WI38 (cell line): ENCODE results near the gene MESP2.

ENCODE experiments used
- H3K4me3 ChIP-seq: 2 replicates; pipeline ENCODE4 v1.5.1; 2011; ENCODE audit warnings: low read depth, mild to moderate bottlenecking, control low read depth, low read length
- TF ChIP-seq, protein P1 (sequence below): IDR thresholded peaks from 2 replicates; pipeline ENCODE4 v1.5.1; 2012; ENCODE audit warnings: low read depth, mild to moderate bottlenecking, control low read depth, low read length

MESP2 gene

DNA sequence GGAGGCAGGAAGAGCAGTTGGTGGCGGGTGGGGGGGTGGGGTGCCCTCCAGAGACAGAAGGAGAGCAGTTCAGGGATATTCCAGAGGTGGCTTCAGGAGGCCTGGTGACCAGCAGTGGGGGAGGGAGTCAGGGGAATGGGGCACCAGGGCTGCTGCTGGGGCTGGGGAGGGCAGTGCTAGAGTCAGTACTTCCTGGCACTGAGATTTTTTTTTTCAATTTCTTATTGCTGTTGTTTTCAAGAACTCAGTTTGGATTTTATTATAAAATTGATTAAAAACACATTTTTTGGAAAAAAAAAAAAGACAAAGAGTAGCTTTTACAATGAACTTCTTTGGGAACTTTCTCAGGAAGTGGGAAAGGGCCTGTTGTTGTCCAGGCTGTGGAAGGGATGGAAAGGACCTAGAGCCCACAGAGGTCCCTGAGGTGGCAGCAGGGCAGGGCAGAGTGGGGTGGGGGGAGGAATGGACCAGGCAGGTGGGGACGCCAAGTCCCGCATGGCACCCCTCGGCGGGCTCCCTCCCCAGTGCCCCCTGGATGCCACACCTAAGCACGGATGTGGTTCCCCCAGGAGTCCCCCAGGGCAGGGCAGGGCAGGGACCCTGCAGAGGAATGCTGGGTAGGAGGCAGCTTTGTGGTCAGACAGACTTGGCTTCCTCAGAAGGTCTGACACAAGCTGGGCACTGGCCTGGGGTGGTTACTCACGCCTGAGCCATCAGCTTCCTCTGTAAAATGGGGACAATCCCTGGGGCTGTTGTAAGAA, 47.0 kb downstream of the MESP2 start:
- TF ChIP-seq, protein P1, sequence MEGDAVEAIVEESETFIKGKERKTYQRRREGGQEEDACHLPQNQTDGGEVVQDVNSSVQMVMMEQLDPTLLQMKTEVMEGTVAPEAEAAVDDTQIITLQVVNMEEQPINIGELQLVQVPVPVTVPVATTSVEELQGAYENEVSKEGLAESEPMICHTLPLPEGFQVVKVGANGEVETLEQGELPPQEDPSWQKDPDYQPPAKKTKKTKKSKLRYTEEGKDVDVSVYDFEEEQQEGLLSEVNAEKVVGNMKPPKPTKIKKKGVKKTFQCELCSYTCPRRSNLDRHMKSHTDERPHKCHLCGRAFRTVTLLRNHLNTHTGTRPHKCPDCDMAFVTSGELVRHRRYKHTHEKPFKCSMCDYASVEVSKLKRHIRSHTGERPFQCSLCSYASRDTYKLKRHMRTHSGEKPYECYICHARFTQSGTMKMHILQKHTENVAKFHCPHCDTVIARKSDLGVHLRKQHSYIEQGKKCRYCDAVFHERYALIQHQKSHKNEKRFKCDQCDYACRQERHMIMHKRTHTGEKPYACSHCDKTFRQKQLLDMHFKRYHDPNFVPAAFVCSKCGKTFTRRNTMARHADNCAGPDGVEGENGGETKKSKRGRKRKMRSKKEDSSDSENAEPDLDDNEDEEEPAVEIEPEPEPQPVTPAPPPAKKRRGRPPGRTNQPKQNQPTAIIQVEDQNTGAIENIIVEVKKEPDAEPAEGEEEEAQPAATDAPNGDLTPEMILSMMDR, result no peak

DNA sequence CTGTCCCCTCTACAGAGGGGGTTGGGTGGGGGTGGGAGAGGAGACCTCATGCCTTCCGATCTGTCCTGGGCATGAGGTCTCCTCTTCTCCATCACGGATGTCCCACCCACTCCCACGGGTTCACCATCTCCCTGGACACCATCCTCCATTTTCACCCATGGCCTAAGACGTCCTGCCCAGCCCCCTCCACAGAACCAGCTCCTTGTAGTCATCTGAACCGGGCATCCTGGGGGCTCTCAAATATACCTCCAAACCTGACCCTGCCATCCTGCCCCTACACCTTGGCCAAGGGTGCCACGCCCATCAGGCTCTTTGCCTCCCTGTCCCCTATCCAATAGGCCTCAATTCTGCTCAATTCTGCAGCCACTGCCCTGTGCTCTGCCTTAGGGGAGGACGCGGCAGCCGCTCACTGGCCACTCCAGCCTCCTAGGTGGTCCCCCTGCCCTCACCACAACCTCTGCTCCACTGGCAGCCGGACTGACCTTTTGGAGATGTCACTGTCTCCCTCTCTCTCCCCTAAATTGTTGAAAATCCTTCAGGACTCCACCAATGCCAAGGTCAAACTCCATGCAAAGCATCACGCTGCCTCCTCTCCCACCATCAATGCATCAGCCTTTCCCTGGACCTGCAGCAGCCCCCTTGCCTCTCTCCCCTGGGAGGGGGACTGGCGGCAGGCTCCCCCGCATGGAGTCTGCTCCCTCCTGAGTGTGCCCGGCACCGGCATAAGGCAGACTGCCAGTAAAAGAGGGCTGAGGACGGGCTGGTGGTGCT, 47.9 kb downstream of the MESP2 start:
- H3K4me3 ChIP-seq, result no peak overlapping the region

More for the DNA sequence above, 47.0 kb downstream of the MESP2 start:
- H3K4me3 ChIP-seq, result no peak overlapping the region

DNA sequence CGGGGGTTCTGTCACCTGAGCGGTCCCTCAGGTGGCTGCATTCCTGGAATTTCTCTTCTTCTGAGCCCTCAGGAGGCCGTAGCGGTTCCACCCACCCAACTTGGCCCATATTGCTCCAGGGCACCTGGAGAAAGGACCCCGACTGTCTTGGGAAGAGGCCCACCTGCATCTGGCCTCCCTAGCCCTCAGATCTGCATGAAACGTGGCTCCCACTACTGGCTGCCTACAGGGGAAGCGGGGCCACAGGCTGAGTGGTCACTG, 48.4 kb downstream of the MESP2 start:
- no peak overlapping the region for H3K4me3 ChIP-seq
- TF ChIP-seq, protein P1, result no peak

More for the DNA sequence above, 47.9 kb downstream of the MESP2 start:
- TF ChIP-seq, protein P1, result no peak

DNA sequence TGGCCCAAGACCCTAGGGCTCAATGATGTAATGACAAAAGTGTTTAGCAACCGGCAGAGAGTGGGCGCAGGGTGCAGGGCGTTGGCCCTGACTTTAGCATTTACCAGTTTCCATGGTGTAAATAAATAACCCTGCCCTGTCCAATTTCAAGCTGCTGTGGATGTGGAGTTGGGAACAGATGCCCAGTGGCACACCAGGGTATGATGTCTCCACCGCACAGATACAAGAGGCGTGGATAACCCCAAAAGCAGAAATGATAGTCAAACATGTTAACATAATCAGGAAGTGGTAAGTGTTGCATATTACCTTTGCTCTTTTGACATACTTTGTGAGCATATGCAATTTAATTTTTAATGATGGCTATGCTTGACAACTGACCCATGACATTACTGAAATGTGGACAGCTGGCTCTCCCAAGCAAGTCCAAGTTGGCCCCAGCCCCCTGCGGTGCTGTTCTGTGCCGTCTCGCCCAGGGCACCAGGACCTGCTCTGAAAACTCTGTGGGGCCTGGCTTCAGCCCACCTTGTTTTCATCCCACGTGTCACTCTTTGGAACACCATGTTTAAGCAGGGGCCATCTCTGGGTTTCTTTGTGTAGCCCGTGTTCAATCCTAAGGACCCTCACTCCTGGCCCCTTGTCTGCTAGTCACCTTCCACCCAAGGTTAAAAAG, 49.3 kb downstream of the MESP2 start:
- TF ChIP-seq, protein P1, result no peak
- H3K4me3 ChIP-seq, result no peak overlapping the region

DNA sequence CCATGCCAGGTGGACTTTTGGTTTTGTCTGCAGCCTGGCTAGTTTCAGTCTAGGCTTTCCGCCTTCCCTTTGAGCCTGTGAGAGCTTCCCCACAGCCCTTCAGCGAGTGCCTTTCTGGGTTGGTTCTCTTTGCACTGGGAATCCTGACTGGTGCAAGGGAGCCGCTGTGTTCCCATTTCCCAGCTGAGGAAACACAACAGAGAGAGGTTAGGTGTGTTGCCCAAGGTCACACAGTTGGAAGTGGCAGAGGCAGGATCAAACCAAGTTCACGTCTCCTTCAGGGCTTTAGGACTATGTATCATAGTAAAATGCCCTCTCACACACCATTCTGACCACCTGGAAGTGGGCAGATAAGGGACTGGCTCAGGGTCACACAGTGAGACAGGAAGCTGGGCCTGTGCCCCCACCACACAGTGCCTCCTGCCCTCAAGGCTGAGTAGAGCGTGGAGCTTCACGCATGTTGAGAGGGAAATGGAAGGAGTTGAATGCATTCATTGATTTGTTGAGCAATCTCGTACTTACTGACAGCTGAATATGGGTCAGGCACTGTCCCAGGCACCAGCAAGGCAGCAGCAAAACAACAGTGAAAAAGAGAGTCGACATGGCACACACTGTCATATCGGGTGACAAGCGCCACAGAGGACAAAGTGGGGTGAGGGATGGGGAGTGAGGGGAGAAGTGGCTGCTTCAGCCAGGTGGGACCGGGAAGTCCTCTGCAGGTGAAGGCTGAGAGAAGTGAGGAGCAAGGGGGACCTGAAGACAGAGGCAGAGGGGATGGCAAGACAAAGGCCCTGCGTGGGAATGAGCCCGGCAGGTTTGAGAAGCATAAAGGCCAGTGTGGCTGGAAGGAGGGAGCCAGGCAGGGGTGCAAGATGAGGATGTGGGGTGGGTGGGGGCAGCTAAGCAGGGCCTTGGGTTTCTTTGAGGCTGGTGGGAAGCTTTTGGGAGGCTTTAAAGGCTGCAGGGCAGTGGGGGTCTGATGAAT, 50.8 kb downstream of the MESP2 start:
- H3K4me3 ChIP-seq, result no peak overlapping the region
- TF ChIP-seq, protein P1, result no peak

DNA sequence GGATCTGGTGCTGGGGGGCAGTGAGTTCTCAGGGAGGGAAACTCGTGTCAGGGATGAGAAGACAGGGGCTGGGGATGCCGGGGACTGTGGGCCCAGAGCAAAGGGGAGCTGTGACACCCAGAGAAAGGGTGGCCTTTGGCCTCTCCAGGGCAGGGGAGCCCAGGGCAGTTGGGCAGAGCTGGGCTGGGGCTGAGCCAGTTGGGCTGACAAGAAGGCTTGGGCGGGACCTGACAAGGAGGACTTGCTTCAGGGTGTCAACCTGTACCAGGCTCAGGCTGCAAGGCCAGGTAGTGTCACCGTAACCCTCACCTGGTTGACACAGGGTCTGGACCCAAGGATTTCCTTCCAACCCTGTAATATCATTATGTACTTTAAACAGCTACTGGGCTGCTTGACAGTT, 51.7 kb downstream of the MESP2 start:
- H3K4me3 ChIP-seq, result no peak overlapping the region
- TF ChIP-seq, protein P1, result no peak
